Measurements from ENCODE around the gene FITM1.

- TF ChIP-seq CTCF (IDR thresholded peaks at IDR 0.05): no peak
- no peak for TF ChIP-seq POLR2A (IDR thresholded peaks at IDR 0.05)
Measured at GRCh38 chr14:24172261-24172860, 41.9 kb downstream of the FITM1 start.
